Measurements from ENCODE around the gene ZNF512B. TPM values are rescaled to one million over a fixed set of nuclear protein-coding genes. Genes with fewer than 3 reads are reported as not detected.
A peak's percentile ranks its signal among the peaks of the same experiment; 100 is the strongest.

ZNF512B gene
- total and polyA plus RNA-seq, 9 donors, result 2.5 to 24.7 (median 20.2) TPM

DNA sequence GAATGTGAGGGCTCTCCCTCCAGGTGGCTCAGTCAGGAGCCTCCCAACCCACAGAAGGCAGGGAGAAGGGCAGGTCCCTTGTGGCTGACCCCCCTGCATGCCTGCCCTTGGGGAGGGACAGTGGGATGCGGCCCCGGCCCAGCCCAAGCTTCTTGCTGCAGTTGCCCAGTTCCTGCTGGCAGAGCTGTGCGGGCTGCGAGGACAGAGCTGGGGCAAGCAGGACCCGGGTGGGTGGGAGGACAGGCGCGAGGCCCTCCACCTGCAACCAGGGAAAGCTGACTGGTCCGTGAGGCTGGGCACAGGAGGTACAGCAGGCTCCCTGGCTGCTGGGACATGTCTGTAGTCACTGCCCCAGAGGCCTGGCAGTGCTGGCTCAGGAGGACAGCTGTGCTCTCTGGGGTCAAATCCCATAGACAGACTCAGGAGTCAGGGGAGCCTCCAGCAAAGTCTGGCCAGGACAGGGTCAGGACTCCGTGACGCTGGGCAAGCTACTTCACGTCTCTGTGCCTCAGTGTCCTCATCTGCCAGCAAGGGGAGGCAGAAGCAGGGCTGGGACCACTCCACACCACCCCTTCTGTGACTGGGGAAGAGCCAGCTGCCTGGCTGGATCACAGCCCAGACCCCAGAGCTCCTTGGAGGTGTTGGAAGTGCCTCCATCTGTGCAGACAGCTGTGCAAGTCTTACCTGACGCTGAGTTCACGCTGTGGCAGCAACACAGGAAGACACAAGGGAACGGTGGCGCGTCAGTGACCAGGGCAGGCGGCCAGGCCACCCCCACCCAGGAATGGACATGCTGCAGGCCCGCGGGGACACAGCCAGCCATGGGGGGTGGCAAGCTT lies 26.5 kb downstream of the ZNF512B start:
- no peak overlapping the region for H3K4me3 ChIP-seq
- WGBS, 3 donors, result 72 to 82% (median 73%) methylated on average over 19 of the region's 19 CpGs

DNA sequence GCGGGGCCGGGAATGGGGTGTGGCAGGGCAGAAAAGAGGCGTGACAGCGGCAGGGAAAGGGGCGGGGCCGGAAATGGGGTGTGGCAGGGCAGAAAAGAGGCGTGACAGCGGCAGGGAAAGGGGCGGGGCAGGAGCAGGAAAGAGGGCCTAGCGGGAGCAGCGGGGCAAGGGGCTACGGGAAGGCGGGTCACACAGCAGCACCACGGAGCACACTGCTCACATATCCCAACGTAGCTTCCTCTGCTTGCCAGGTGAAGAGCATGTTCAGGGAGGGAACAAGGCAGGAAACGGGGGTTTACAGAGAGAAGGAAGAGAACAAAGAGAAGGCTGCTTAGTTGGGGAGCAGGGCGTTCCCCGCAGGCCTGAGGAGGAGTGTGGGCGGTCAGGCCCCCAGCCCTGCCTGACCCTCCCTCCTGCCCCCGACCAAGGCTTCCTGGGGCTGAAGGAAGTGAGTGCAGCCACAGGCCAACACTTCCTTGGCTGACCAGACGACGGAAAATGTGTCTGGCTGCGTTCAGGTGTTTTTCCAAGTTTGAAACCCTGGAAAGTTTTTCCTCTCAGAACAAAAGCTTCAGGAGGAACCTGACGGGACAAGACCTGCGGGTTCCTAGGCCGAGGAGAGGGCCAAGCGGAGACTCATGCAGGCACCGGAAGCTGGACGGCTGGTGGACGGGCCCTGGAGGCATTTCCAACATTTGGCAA lies 27.3 kb downstream of the ZNF512B start:
- Histone ChIP-seq H3K9me3 (no peaks in the 10 kb centered on the region), H3K4me1 (ENCODE audit: insufficient read depth) (no peaks in the 10 kb centered on the region), H3K4me3 (no peak overlapping the region), H3K27me3 (no peaks in the 10 kb centered on the region), H3K36me3 (no peaks in the 10 kb centered on the region), H3K27ac (no peak overlapping the region)
- TF ChIP-seq, protein P1, sequence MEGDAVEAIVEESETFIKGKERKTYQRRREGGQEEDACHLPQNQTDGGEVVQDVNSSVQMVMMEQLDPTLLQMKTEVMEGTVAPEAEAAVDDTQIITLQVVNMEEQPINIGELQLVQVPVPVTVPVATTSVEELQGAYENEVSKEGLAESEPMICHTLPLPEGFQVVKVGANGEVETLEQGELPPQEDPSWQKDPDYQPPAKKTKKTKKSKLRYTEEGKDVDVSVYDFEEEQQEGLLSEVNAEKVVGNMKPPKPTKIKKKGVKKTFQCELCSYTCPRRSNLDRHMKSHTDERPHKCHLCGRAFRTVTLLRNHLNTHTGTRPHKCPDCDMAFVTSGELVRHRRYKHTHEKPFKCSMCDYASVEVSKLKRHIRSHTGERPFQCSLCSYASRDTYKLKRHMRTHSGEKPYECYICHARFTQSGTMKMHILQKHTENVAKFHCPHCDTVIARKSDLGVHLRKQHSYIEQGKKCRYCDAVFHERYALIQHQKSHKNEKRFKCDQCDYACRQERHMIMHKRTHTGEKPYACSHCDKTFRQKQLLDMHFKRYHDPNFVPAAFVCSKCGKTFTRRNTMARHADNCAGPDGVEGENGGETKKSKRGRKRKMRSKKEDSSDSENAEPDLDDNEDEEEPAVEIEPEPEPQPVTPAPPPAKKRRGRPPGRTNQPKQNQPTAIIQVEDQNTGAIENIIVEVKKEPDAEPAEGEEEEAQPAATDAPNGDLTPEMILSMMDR (IDR thresholded peaks at IDR 0.05), result no peak
- TF ChIP-seq POLR2A (IDR thresholded peaks at IDR 0.05), result no peak
- no peak for TF ChIP-seq EP300 (IDR thresholded peaks at IDR 0.05)
- intact Hi-C loops (cut with DNase I), result no loop called here
- DNase-seq, result peak in 4 of 5 donors; percentile 17 to 55 (median 44)
- 69 to 74% (median 70%) methylated on average over 30 of the region's 30 CpGs for WGBS, 3 donors

More for the DNA sequence above, 26.5 kb downstream of the ZNF512B start:
- TF ChIP-seq EP300 (IDR thresholded peaks at IDR 0.05) (no peak), POLR2A (IDR thresholded peaks at IDR 0.05) (no peak)
- TF ChIP-seq, protein P1 (IDR thresholded peaks at IDR 0.05), result no peak
- DNase-seq, result peak in 1 of 5 donors; percentile 32
- Histone ChIP-seq H3K27ac (no peak overlapping the region), H3K27me3 (no peaks in the 10 kb centered on the region), H3K9me3 (no peaks in the 10 kb centered on the region), H3K36me3 (no peaks in the 10 kb centered on the region), H3K4me1 (ENCODE audit: insufficient read depth) (no peaks in the 10 kb centered on the region)
- intact Hi-C loops (cut with DNase I), result no loop called here

DNA sequence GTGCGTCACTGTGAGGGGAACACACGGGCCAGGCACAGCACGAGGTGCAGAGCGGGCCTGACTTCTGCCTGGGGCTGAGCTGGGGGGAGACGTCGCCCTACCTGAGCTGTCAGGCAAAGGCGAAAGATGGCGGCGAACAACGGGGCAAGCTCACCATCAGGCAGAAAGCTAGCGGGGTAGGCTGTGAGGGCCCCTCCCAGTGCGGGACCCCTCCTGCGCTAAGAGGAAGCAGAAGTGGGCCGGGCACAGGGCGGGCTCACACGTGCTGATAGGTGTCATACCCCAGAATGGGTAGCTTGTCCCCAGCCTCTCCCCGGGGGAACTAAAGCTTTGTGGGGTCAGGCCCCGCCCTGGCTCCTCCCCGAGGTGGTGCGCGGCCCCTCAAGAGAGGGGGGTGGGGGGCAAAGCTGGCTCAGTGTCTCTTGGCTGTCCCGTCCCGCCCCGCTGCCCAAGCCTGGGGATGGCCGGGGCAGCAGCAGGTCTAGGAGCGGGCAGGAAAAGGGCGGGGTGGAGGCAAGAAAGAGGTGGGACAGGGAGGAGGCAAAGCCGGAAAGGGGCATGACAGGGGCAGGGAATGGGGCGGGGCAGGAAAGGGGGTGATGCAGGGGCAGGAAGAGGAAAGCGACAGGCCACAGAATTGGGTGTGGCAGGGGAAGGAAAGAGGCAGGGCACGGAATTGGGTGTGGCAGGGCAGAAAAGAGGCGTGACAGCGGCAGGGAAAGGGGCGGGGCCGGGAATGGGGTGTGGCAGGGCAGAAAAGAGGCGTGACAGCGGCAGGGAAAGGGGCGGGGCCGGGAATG lies 28.2 kb downstream of the ZNF512B start:
- Histone ChIP-seq H3K4me3 (no peak overlapping the region), H3K36me3 (no peaks in the 10 kb centered on the region), H3K27ac (no peak overlapping the region), H3K4me1 (ENCODE audit: insufficient read depth) (no peaks in the 10 kb centered on the region), H3K9me3 (no peaks in the 10 kb centered on the region), H3K27me3 (no peaks in the 10 kb centered on the region)
- TF ChIP-seq EP300 (IDR thresholded peaks at IDR 0.05) (no peak), POLR2A (IDR thresholded peaks at IDR 0.05) (no peak)
- TF ChIP-seq, protein P1 (IDR thresholded peaks at IDR 0.05), result no peak
- peak in 2 of 5 donors; percentile 17 to 42 for DNase-seq
- intact Hi-C loops (cut with DNase I), result no loop called here
- 80 to 82% (median 80%) methylated on average over 30 to 35 of the region's 39 CpGs for WGBS, 3 donors

All from ovary (tissue), 9 donors.